PC-3 (cell line): ENCODE data around the gene ROCK2. TPM values are rescaled to one million over a fixed set of nuclear protein-coding genes. Genes with fewer than 3 reads are reported as not detected.

Experiments
- ATAC-seq: fragments of 200-7000 bp; cut with Tn5 transposase; 2 replicates; pipeline ENCODE4 v1.9.1; 2020; ENCODE audit warnings: mild to moderate bottlenecking, moderate library complexity
- BruUV-seq: library from RNA; stranded (reverse); fragments of 400-500 nt; replicated peaks from 2 replicates; lab custom pipeline; 2021; lab: Mats Ljungman, UMichigan
- CTCF ChIA-PET: fragments of 300-600 bp; sonication (Branson Sonifier 250); formaldehyde crosslinking; loops from one replicate; lab custom pipeline; 2022; ENCODE audit warnings: antibody characterized with exemption; lab: Charles Lee
- POLR2A ChIA-PET: fragments of 300-600 bp; sonication (Branson Sonifier 250); formaldehyde crosslinking; loops from one replicate; lab custom pipeline; 2022; ENCODE audit warnings: antibody characterized with exemption; ENCODE audit not compliant: unreplicated experiment; lab: Charles Lee
- DNase-seq: peaks from one replicate; pipeline ENCODE4 v3.0.0-alpha.2; 2015
- H2AFZ ChIP-seq: fragments of 300-600 bp; sonication (generic); 2 replicates; pipeline ENCODE4 v1.6.0; 2016; ENCODE audit warnings: antibody characterized with exemption, low read length
- H3F3A ChIP-seq: fragments of 300-600 bp; sonication (generic); one replicate; pipeline ENCODE4 v1.6.0; 2017; ENCODE audit warnings: antibody characterized with exemption, low read length, control low read depth, mild to moderate bottlenecking; ENCODE audit not compliant: unreplicated experiment
- H3K27ac ChIP-seq: fragments of 300-600 bp; sonication (generic); 2 replicates; pipeline ENCODE4 v1.5.1; 2016; ENCODE audit warnings: mild to moderate bottlenecking, low read length
- H3K27me3 ChIP-seq: fragments of 300-600 bp; sonication (generic); 2 replicates; pipeline ENCODE4 v1.6.1; 2016; ENCODE audit warnings: low read length, mixed read lengths
- H3K36me3 ChIP-seq: fragments of 300-600 bp; sonication (generic); 2 replicates; pipeline ENCODE4 v1.6.1; 2016; ENCODE audit warnings: low read depth, mixed run types, low read length, mixed read lengths
- H3K4me1 ChIP-seq: fragments of 300-600 bp; sonication (generic); 2 replicates; pipeline ENCODE4 v1.5.1; 2016; ENCODE audit warnings: low read length; ENCODE audit not compliant: insufficient read depth
- H3K4me2 ChIP-seq: fragments of 300-600 bp; sonication (generic); 2 replicates; pipeline ENCODE4 v1.6.0; 2016; ENCODE audit warnings: low read length
- H3K4me3 ChIP-seq: fragments of 300-600 bp; sonication (generic); 2 replicates; pipeline ENCODE4 v1.5.1; 2016; ENCODE audit warnings: mild to moderate bottlenecking, low read length, mixed read lengths
- H3K79me2 ChIP-seq: fragments of 300-600 bp; sonication (generic); 2 replicates; pipeline ENCODE4 v1.6.1; 2017; ENCODE audit warnings: low read length, mixed read lengths
- H3K9ac ChIP-seq: fragments of 300-600 bp; sonication (generic); 2 replicates; pipeline ENCODE4 v1.6.0; 2016; ENCODE audit warnings: mild to moderate bottlenecking, low read length
- H3K9me2 ChIP-seq: fragments of 300-600 bp; sonication (generic); replicated peaks from 2 replicates; pipeline ENCODE4 v1.6.1; 2016; ENCODE audit warnings: mixed run types, low read length, mixed read lengths
- H3K9me3 ChIP-seq: fragments of 300-600 bp; sonication (generic); 2 replicates; pipeline ENCODE4 v1.6.1; 2016; ENCODE audit warnings: low read length, mixed read lengths
- H4K20me1 ChIP-seq: fragments of 300-600 bp; sonication (generic); 2 replicates; pipeline ENCODE4 v1.6.1; 2016; ENCODE audit warnings: low read length, mixed read lengths
- EZH2 ChIP-seq: fragments of 300-600 bp; sonication (generic); IDR thresholded peaks from one replicate; pipeline ENCODE4 v1.6.1; 2017; ENCODE audit warnings: antibody characterized with exemption, mild to moderate bottlenecking, low read length; ENCODE audit not compliant: unreplicated experiment
- EZH2phosphoT487 ChIP-seq: fragments of 300-600 bp; sonication (generic); IDR thresholded peaks from 2 replicates; pipeline ENCODE4 v1.6.1; 2018; ENCODE audit warnings: mild to moderate bottlenecking, antibody characterized with exemption, low read length, borderline replicate concordance
- intact Hi-C: fragments of 100-400 bp; cut with micrococcal nuclease; formaldehyde crosslinking; loops from 2 replicates; pipeline ENCODE4 v1.9.0; 2023
- total RNA-seq: library from RNA; depleted of rRNA; stranded (reverse); fragments of >200 nt; gene quantifications from 2 replicates; pipeline ENCODE4 v1.2.3, GENCODE V29; 2014
- TF ChIP-seq, protein P1 (sequence below): fragments of 300-600 bp; sonication (generic); conservative IDR thresholded peaks from 2 replicates; pipeline ENCODE4 v1.5.1; 2017; ENCODE audit warnings: antibody characterized with exemption, low read depth, mild to moderate bottlenecking, low read length

Gene ROCK2
- total RNA-seq, 1 experiment from 2014 or later = 35.3 TPM

DNA sequence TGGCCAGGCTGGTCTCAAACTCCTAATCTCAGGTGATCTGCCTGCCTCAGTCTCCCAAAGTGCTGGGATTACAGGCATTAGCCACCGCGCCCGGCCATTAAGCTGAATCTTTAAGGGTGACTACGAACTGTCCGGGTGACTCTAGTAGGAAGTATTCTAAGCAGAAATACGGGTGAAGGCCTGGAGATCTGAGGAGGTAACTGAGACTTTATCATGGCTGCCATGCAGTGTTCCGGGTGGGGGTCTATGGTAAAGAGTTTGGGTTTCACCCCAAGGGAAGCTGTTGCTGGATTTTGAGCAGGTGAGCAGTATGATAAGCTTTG lies 20.1 kb upstream of the ROCK2 start:
- Histone ChIP-seq H3K4me2 (no peak overlapping the region), H3K4me1 (no peaks in the 10 kb centered on the region), H3K79me2 (no peaks in the 10 kb centered on the region), H3F3A (no peaks in the 10 kb centered on the region), H3K9me3 (no peaks in the 10 kb centered on the region), H3K9ac (no peak overlapping the region), H3K4me3 (no peak overlapping the region), H3K27me3 (no peaks in the 10 kb centered on the region), H3K36me3 (no peaks in the 10 kb centered on the region), H4K20me1 (no peaks in the 10 kb centered on the region), H3K27ac (no peak overlapping the region), H2AFZ (no peak overlapping the region), H3K9me2 (no peaks in the 10 kb centered on the region)
- no peak for ATAC-seq
- no TSS peak for BruUV-seq
- intact Hi-C loops = no loop called here
- ChIA-PET CTCF (interaction anchor here (0.5 kb wide), 1 partner anchor 16 kb away, joined by 6 read pairs; no protein-coding TSS in a partner anchor), POLR2A (no interaction called here)
- TF ChIP-seq, protein P1, sequence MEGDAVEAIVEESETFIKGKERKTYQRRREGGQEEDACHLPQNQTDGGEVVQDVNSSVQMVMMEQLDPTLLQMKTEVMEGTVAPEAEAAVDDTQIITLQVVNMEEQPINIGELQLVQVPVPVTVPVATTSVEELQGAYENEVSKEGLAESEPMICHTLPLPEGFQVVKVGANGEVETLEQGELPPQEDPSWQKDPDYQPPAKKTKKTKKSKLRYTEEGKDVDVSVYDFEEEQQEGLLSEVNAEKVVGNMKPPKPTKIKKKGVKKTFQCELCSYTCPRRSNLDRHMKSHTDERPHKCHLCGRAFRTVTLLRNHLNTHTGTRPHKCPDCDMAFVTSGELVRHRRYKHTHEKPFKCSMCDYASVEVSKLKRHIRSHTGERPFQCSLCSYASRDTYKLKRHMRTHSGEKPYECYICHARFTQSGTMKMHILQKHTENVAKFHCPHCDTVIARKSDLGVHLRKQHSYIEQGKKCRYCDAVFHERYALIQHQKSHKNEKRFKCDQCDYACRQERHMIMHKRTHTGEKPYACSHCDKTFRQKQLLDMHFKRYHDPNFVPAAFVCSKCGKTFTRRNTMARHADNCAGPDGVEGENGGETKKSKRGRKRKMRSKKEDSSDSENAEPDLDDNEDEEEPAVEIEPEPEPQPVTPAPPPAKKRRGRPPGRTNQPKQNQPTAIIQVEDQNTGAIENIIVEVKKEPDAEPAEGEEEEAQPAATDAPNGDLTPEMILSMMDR = no peak
- no peak for TF ChIP-seq EZH2phosphoT487
- TF ChIP-seq EZH2 = no peak
- DNase-seq = no peak

DNA sequence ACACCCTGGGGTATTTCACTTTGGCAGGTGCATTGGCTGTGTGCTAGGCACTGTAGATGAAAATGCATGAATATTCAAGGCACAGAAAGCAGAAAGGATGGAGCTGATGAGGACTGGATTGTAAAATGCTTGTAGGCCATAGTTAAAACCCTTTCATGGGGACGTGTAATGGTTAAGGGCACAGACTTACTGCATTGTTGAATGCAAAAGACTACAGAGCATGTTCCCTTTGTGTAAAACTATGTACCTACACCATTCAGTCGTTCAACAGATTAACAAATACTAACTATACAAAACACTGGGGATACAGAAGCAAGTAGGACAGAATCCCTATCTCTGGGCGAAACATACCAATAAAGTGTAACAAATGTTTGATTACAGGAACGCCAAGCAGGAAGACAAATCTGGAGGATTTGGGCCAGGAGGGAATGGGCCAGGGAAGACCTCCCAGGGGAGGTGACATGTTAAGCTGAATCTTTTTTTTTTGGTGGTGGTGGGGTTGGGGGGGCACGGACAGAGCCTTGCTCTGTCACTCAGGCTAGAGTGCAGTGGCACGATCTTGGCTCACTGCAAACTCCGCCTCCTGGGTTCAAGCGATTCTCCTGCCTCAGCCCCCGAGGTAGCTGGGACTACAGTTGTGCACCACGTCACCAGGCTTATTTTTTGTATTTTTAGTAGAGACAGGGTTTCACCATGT lies 19.6 kb upstream of the ROCK2 start:
- CTCF ChIA-PET = interaction anchor here (0.5 kb wide), 1 partner anchor 17 kb away, joined by 6 read pairs; no protein-coding TSS in a partner anchor

More for the DNA sequence above, 19.6 kb upstream of the ROCK2 start:
- Histone ChIP-seq H3K27me3 (no peaks in the 10 kb centered on the region), H3F3A (no peaks in the 10 kb centered on the region), H3K36me3 (no peaks in the 10 kb centered on the region), H3K9ac (no peak overlapping the region), H3K79me2 (no peaks in the 10 kb centered on the region), H3K4me3 (no peak overlapping the region), H3K9me2 (no peaks in the 10 kb centered on the region), H4K20me1 (no peaks in the 10 kb centered on the region), H3K4me1 (no peaks in the 10 kb centered on the region), H3K9me3 (no peaks in the 10 kb centered on the region), H3K4me2 (no peak overlapping the region), H2AFZ (no peak overlapping the region), H3K27ac (no peak overlapping the region)
- DNase-seq = no peak
- no peak for ATAC-seq
- BruUV-seq = no TSS peak
- intact Hi-C loops = no loop called here
- POLR2A ChIA-PET = no interaction called here
- TF ChIP-seq EZH2phosphoT487 (no peak), EZH2 (no peak)
- TF ChIP-seq, protein P1 = no peak
